Neuronal stem cell (in vitro differentiated cells): ENCODE measurements around the gene EPS8L3.

Experiments
- DNase-seq: peaks from one replicate; pipeline ENCODE4 v3.0.0-alpha.2; 2013; ENCODE audit warnings: low spot score
- H2AFZ ChIP-seq: one replicate; pipeline ENCODE4 v1.6.1; 2013; ENCODE audit warnings: mild to moderate bottlenecking, low read length, inconsistent platforms
- H2AK5ac ChIP-seq: 2 replicates; pipeline ENCODE4 v1.6.1; 2013; ENCODE audit warnings: low read depth, mild to moderate bottlenecking, inconsistent platforms, low read length, moderate library complexity, mixed read lengths
- H2BK120ac ChIP-seq: 2 replicates; pipeline ENCODE4 v1.6.1; 2013; ENCODE audit warnings: low read depth, mild to moderate bottlenecking, inconsistent platforms, low read length, moderate library complexity, mixed read lengths
- H2BK12ac ChIP-seq: one replicate; pipeline ENCODE4 v1.6.1; 2013; ENCODE audit warnings: low read length, inconsistent platforms
- H2BK15ac ChIP-seq: 2 replicates; pipeline ENCODE4 v1.6.1; 2013; ENCODE audit warnings: mild to moderate bottlenecking, low read length, inconsistent platforms, mixed read lengths
- H2BK5ac ChIP-seq: one replicate; pipeline ENCODE4 v1.6.1; 2013; ENCODE audit warnings: inconsistent platforms, mild to moderate bottlenecking, low read length, moderate library complexity
- H3K14ac ChIP-seq: one replicate; pipeline ENCODE4 v1.6.1; 2013; ENCODE audit warnings: low read length, inconsistent platforms
- H3K18ac ChIP-seq: 2 replicates; pipeline ENCODE4 v1.6.1; 2013; ENCODE audit warnings: low read length, inconsistent platforms
- H3K23ac ChIP-seq: 2 replicates; pipeline ENCODE4 v1.6.1; 2013; ENCODE audit warnings: low read depth, mild to moderate bottlenecking, mixed read lengths, low read length, inconsistent platforms; ENCODE audit not compliant: poor library complexity
- H3K27ac ChIP-seq: replicated peaks from 3 replicates; pipeline ENCODE4 v1.5.1; 2013; ENCODE audit warnings: low read length, inconsistent platforms
- H3K27me3 ChIP-seq, 3 experiments: 2 replicates each; pipeline ENCODE4 v1.6.1; 2013; ENCODE audit warnings: low read length in 3 of 3, mild to moderate bottlenecking in 2 of 3, inconsistent platforms in 1 of 3, low read depth in 1 of 3, mixed read lengths in 1 of 3, moderate library complexity in 1 of 3; ENCODE audit not compliant: control insufficient read depth in 3 of 3, insufficient read depth in 3 of 3
- H3K36me3 ChIP-seq, 2 donors: replicated peaks in 1 of 2; 2 replicates each; pipeline ENCODE4 v1.6.1; 2013; ENCODE audit warnings: low read length in 2 of 2; ENCODE audit not compliant: control insufficient read depth in 2 of 2, insufficient read depth in 2 of 2
- H3K4ac ChIP-seq: 2 replicates; pipeline ENCODE4 v1.6.1; 2013; ENCODE audit warnings: inconsistent platforms, mild to moderate bottlenecking, low read length, moderate library complexity
- H3K4me1 ChIP-seq, 2 donors: 1 replicate in 1 of 2; 2 replicates in 1 of 2; pipeline ENCODE4 v1.6.1; 2013; ENCODE audit warnings: low read length in 2 of 2, low read depth in 1 of 2; ENCODE audit not compliant: control insufficient read depth in 2 of 2, insufficient read depth in 1 of 2
- H3K4me2 ChIP-seq: one replicate; pipeline ENCODE4 v1.6.1; 2013; ENCODE audit warnings: mild to moderate bottlenecking, low read length, inconsistent platforms; ENCODE audit not compliant: insufficient read depth, poor library complexity, severe bottlenecking
- H3K4me3 ChIP-seq, 2 donors: 2 replicates each; pipeline ENCODE4 v1.5.1; 2013; ENCODE audit warnings: low read length in 2 of 2, mild to moderate bottlenecking in 2 of 2, inconsistent platforms in 1 of 2, moderate library complexity in 1 of 2
- H3K79me1 ChIP-seq: one replicate; pipeline ENCODE4 v1.6.1; 2013; ENCODE audit warnings: low read depth, mild to moderate bottlenecking, inconsistent platforms, low read length, moderate library complexity
- H3K9ac ChIP-seq: one replicate; pipeline ENCODE4 v1.6.1; 2013; ENCODE audit warnings: mild to moderate bottlenecking, low read depth, low read length, inconsistent platforms; ENCODE audit not compliant: poor library complexity
- H3K9me3 ChIP-seq, 2 donors: replicated peaks in 1 of 2; 2 replicates each; pipeline versions ENCODE3 to v1.6.1; 2013; ENCODE audit warnings: low read length in 2 of 2, mild to moderate bottlenecking in 2 of 2, inconsistent platforms in 1 of 2, low read depth in 1 of 2, mixed read lengths in 1 of 2, moderate library complexity in 1 of 2; ENCODE audit not compliant: control insufficient read depth in 2 of 2, insufficient read depth in 1 of 2
- H4K8ac ChIP-seq: one replicate; pipeline ENCODE4 v1.6.1; 2013; ENCODE audit warnings: low read depth, mild to moderate bottlenecking, inconsistent platforms, low read length, moderate library complexity
- H4K91ac ChIP-seq: one replicate; pipeline ENCODE4 v1.6.1; 2013; ENCODE audit warnings: low read length, low read depth, mild to moderate bottlenecking, inconsistent platforms; ENCODE audit not compliant: poor library complexity
- WGBS, 2 donors: extraction: QIAGEN DNeasy Blood & Tissue Kit; methylation state at CpG; one replicate each; pipeline ENCODE4 v1.1.7; 2013; ENCODE audit warnings: missing lambda C conversion rate in 2 of 2, mixed read lengths in 1 of 2; ENCODE audit not compliant: insufficient read length in 2 of 2, insufficient replicate concordance in 1 of 2; ENCODE audit errors: extremely low coverage in 2 of 2; 5-methylcytosine and 5-hydroxymethylcytosine counted together

Gene EPS8L3

GRCh38 chr1:109805486-109806165 lies 41.9 kb upstream of the EPS8L3 start:
- Histone ChIP-seq H3K9me3 (no peaks in the 10 kb centered on the region), H3K4me1 (peaks cover 5 to 6% of the 10 kb centered on the region in 2 donors), H2AFZ (no peak overlapping the region), H3K27ac (no peak overlapping the region), H4K8ac (no peak overlapping the region), H3K27me3 (peaks cover 0 to 6% (median 0%) of the 10 kb centered on the region in 3 experiments), H3K4me3 (no peak overlapping the region), H3K18ac (no peak overlapping the region), H3K4ac (no peak overlapping the region), H3K9ac (no peak overlapping the region), H3K79me1 (no peaks in the 10 kb centered on the region), H3K36me3 (no peaks in the 10 kb centered on the region), H3K14ac (no peak overlapping the region), H2BK5ac (no peak overlapping the region), H4K91ac (no peak overlapping the region), H3K4me2 (no peak overlapping the region), H2BK12ac (no peak overlapping the region), H2BK15ac (no peak overlapping the region), H3K23ac (no peak overlapping the region), H2BK120ac (no peak overlapping the region), H2AK5ac (no peak overlapping the region)
- WGBS, 2 donors, result no CpG with 5 or more reads among the region's 8 CpGs
- DNase-seq, result no peak

GRCh38 chr1:109804660-109805059 lies 40.9 kb upstream of the EPS8L3 start:
- H3K4ac ChIP-seq, result no peak overlapping the region
- no peak overlapping the region for H2AFZ ChIP-seq
- H2BK5ac ChIP-seq, result no peak overlapping the region
- no peak overlapping the region for H3K27ac ChIP-seq
- H4K91ac ChIP-seq, result no peak overlapping the region
- no peak overlapping the region for H4K8ac ChIP-seq
- no peak overlapping the region for H3K4me3 ChIP-seq
- no peak overlapping the region for H3K9ac ChIP-seq
- H3K79me1 ChIP-seq, result no peaks in the 10 kb centered on the region
- no peaks in the 10 kb centered on the region for H3K36me3 ChIP-seq
- H2BK15ac ChIP-seq, result no peak overlapping the region
- H3K4me2 ChIP-seq, result no peak overlapping the region
- no peak overlapping the region for H2BK12ac ChIP-seq
- H3K9me3 ChIP-seq, result no peaks in the 10 kb centered on the region
- peaks cover 0 to 6% (median 0%) of the 10 kb centered on the region in 3 experiments for H3K27me3 ChIP-seq
- H2BK120ac ChIP-seq, result no peak overlapping the region
- H2AK5ac ChIP-seq, result no peak overlapping the region
- peaks cover 5 to 6% of the 10 kb centered on the region in 2 donors for H3K4me1 ChIP-seq
- no CpG with 5 or more reads among the region's 4 CpGs for WGBS, 2 donors
- no peak overlapping the region for H3K18ac ChIP-seq
- no peak overlapping the region for H3K14ac ChIP-seq
- no peak for DNase-seq
- H3K23ac ChIP-seq, result no peak overlapping the region

GRCh38 chr1:109803901-109804331 lies 40.2 kb upstream of the EPS8L3 start:
- Histone ChIP-seq H3K9me3 (no peaks in the 10 kb centered on the region), H2BK120ac (no peak overlapping the region), H3K79me1 (no peaks in the 10 kb centered on the region), H2BK15ac (no peak overlapping the region), H3K27me3 (peaks cover 0 to 6% (median 0%) of the 10 kb centered on the region in 3 experiments), H3K14ac (no peak overlapping the region), H3K4me2 (no peak overlapping the region), H3K23ac (no peak overlapping the region), H4K91ac (no peak overlapping the region), H2AK5ac (no peak overlapping the region), H3K9ac (no peak overlapping the region), H3K27ac (no peak overlapping the region), H4K8ac (no peak overlapping the region), H3K4ac (no peak overlapping the region), H2BK12ac (no peak overlapping the region), H3K36me3 (no peaks in the 10 kb centered on the region), H2BK5ac (no peak overlapping the region), H3K4me3 (no peak overlapping the region), H2AFZ (no peak overlapping the region), H3K4me1 (peaks cover 5% of the 10 kb centered on the region in 2 donors), H3K18ac (no peak overlapping the region)
- WGBS, 2 donors, result no CpG with 5 or more reads among the region's 10 CpGs
- no peak for DNase-seq

GRCh38 chr1:109802901-109803561 lies 39.3 kb upstream of the EPS8L3 start:
- WGBS, 2 donors, result no CpG with 5 or more reads among the region's 5 CpGs
- peak overlapping the region; percentile 79 for H3K18ac ChIP-seq
- H2AK5ac ChIP-seq, result no peak overlapping the region

More at GRCh38 chr1:109802901-109803561, 39.3 kb upstream of the EPS8L3 start:
- H3K4me2 ChIP-seq, result no peak overlapping the region
- H2BK15ac ChIP-seq, result peak overlapping the region; percentile 0
- H3K4me1 ChIP-seq, result peaks cover 3 to 5% of the 10 kb centered on the region in 2 donors
- H3K14ac ChIP-seq, result no peak overlapping the region
- H4K8ac ChIP-seq, result no peak overlapping the region
- H3K4ac ChIP-seq, result no peak overlapping the region
- H2BK12ac ChIP-seq, result no peak overlapping the region
- H3K36me3 ChIP-seq, result no peaks in the 10 kb centered on the region
- H2AFZ ChIP-seq, result no peak overlapping the region
- H3K27me3 ChIP-seq, result peaks cover 0 to 6% (median 0%) of the 10 kb centered on the region in 3 experiments
- no peak overlapping the region for H3K4me3 ChIP-seq
- peak overlapping the region; percentile 47 for H3K9ac ChIP-seq
- H3K23ac ChIP-seq, result peak overlapping the region; percentile 6
- H3K27ac ChIP-seq, result no peak overlapping the region
- DNase-seq, result no peak
- no peak overlapping the region for H2BK5ac ChIP-seq
- no peaks in the 10 kb centered on the region for H3K79me1 ChIP-seq
- no peaks in the 10 kb centered on the region for H3K9me3 ChIP-seq
- H4K91ac ChIP-seq, result no peak overlapping the region
- no peak overlapping the region for H2BK120ac ChIP-seq
